Measurements from ENCODE around the gene INIP.

DNA sequence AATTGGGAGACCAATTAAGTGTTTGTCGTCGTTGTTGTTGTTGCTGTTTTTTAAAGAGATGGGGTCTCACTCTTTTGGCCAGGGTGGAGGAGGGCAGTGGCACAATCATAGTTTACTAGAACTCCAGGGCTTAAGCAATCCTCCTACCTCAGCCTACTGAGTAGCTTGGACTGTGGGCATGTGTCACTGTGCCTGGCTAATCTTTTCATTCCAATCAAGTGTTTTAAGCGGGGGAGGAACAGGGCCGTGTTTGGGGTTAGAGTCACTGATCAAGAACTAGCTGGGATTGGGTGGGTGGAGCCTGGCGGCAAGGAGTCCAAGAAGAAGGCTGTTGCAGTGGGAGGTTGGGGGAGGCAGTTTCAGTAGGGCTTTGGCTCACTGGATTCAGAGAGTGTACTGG, 46.4 kb upstream of the INIP start:
- TF ChIP-seq CTCF (IDR thresholded peaks at IDR 0.05; ENCODE audit: insufficient read depth, low read length) (no peak), GABPA (IDR thresholded peaks at IDR 0.05; ENCODE audit: low read depth) (no peak), POLR2AphosphoS5 (IDR thresholded peaks at IDR 0.05; ENCODE audit: low read depth) (no peak), SPI1 (IDR thresholded peaks at IDR 0.05; ENCODE audit: borderline replicate concordance, low read depth) (no peak)
- TF ChIP-seq, protein P1, sequence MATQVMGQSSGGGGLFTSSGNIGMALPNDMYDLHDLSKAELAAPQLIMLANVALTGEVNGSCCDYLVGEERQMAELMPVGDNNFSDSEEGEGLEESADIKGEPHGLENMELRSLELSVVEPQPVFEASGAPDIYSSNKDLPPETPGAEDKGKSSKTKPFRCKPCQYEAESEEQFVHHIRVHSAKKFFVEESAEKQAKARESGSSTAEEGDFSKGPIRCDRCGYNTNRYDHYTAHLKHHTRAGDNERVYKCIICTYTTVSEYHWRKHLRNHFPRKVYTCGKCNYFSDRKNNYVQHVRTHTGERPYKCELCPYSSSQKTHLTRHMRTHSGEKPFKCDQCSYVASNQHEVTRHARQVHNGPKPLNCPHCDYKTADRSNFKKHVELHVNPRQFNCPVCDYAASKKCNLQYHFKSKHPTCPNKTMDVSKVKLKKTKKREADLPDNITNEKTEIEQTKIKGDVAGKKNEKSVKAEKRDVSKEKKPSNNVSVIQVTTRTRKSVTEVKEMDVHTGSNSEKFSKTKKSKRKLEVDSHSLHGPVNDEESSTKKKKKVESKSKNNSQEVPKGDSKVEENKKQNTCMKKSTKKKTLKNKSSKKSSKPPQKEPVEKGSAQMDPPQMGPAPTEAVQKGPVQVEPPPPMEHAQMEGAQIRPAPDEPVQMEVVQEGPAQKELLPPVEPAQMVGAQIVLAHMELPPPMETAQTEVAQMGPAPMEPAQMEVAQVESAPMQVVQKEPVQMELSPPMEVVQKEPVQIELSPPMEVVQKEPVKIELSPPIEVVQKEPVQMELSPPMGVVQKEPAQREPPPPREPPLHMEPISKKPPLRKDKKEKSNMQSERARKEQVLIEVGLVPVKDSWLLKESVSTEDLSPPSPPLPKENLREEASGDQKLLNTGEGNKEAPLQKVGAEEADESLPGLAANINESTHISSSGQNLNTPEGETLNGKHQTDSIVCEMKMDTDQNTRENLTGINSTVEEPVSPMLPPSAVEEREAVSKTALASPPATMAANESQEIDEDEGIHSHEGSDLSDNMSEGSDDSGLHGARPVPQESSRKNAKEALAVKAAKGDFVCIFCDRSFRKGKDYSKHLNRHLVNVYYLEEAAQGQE (IDR thresholded peaks at IDR 0.05; ENCODE audit: insufficient replicate concordance, low read depth), result no peak

Measured in HL-60 (cell line).